Frontal cortex (tissue), 4 donors: ENCODE data around the gene LGALS4. TPM values are rescaled to one million over a fixed set of nuclear protein-coding genes. Genes with fewer than 3 reads are reported as not detected.
"Not testable (repeated sequence)": the region's sequence is repeated elsewhere in the genome, so short reads cannot be mapped to it uniquely, and the experiment has no call there.

Experiments used
- DNase-seq, 2 donors: peaks; one replicate each; pipeline ENCODE4 v3.0.0; 2012; ENCODE audit warnings: low spot score in 2 of 2
- FAIRE-seq: peaks from 2 replicates; lab custom pipeline; 2012; peaks lifted over from hg19 to GRCh38; lab: Jason Lieb, UNC
- total RNA-seq: library from RNA; depleted of rRNA; stranded (reverse); fragments of >200 nt; gene quantifications from one replicate; pipeline ENCODE4 v1.2.3, GENCODE V29; 2014
- donor health status: control.
- donor health status: control.
- donor health status: control.

LGALS4 gene, protein sequence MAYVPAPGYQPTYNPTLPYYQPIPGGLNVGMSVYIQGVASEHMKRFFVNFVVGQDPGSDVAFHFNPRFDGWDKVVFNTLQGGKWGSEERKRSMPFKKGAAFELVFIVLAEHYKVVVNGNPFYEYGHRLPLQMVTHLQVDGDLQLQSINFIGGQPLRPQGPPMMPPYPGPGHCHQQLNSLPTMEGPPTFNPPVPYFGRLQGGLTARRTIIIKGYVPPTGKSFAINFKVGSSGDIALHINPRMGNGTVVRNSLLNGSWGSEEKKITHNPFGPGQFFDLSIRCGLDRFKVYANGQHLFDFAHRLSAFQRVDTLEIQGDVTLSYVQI
- under 0.01 TPM for total RNA-seq

DNA sequence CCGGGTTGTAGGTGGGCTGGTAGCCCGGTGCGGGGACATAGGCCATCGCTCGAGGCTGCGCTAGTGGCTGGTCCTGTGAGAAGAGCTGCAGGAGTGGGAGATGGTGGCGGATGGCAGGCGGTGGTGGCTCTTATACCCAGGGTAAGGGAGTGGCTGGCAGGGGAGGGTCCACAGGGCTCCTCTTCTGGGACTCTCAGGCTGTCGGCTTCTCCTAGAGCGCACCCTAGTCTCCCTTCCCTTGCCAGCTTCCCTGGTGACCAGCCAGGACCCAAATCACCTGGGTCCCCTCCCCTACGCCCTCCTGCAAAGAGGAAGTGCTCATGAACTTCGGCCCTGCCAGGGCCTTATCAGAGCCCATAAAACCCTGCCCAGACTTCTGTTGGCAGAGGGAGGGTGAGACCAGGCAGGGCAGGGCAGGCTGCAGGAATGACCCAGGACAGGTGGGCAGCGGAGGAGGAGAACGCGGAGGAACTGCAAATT lies at the start of gene LGALS4:
LGALS4 (minus strand) TSS at position 105 of the 480 bp plus-strand sequence; CDS start at position 46, 59 bp downstream.
- FAIRE-seq (no peak), DNase-seq (no peak)

DNA sequence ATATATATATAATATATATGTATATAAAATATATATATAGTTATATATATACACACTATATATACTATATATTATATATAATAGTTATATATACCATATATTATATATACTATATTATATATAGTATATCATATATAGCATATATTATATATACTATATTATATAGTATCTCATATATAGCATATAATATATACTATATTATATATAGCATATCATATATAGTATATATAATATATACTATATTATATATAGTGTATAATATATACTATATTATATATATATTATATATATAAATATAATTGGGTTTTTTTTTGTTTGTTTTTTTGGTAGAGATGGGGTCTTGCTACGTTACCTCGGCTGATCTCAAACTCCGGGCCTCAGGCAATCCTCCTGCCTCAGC lies 48.6 kb upstream of the LGALS4 start:
- DNase-seq (no peak), FAIRE-seq (no peak)

DNA sequence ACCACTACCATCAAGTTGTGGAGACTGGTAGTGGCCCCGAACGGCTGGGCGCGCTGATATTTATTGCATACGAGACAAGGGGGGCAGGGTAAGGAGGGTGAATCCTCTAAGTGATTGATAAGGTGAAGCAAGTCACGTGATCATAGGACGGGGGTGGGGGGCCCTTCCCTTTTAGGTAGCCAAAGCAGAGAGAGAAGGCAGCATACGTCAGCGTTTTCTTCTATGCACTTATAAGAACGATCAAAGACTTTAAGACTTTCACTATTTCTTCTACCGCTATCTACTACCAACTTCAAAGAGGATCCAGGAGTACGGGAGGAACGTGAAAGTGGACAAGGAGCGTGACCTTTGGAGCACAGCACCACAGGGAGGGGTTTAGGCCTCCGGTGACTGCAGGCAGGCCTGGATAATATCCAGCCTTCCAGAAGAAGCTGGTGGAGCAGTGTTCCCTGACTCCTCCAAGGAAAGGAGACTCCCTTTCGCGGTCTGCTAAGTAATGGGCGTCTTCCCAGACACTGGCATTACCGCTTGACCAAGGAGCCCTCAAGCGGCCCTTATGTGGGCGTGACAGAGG lies 47.0 kb upstream of the LGALS4 start:
- not testable (repeated sequence) for DNase-seq, FAIRE-seq

DNA sequence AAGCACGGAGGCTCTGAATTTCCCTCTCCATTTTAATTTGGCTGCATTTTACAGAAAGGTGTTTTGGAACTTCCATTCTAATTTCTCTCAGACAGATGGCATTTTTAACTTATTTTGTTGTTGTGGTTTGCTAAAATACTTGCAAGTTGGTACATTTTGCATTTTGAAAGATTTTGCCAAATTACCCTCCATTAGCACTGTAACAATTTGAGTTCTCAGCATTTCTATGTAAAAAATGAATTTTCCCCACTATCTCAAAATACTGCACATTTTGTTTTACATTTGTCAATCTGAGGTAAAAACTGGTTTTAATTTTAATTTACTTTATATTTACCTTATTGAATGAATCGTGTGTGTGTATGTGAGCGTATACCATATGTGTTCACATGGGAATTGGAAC lies 44.1 kb upstream of the LGALS4 start:
- DNase-seq (no peak), FAIRE-seq (no peak)

DNA sequence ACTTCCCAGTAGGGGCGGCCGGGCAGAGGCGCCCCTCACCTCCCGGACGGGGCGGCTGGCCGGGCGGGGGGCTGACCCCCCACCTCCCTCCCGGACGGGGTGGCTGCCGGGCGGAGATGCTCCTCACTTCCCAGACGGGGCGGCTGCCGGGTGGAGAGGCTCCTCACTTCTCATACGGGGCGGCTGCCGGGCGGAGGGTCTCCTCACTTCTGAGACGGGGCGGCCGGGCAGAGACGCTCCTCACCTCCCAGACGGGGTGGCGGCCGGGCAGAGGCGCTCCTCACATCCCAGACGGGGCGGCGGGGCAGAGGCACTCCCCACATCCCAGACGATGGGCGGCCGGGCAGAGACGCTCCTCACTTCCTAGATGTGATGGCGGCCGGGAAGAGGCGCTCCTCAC lies 43.0 kb upstream of the LGALS4 start:
- DNase-seq, FAIRE-seq: not testable (repeated sequence)

DNA sequence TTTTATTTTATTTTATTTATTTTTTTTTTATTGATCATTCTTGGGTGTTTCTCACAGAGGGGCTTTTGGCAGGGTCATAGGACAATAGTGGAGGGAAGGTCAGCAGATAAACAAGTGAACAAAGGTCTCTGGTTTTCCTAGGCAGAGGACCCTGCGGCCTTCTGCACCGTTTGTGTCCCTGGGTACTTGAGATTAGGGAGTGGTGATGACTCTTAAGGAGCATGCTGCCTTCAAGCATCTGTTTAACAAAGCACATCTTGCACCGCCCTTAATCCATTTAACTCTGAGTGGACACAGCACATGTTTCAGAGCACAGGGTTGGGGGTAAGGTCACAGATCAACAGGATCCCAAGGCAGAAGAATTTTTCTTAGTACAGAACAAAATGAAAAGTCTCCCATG lies 42.2 kb upstream of the LGALS4 start:
- DNase-seq, FAIRE-seq: not testable (repeated sequence)

DNA sequence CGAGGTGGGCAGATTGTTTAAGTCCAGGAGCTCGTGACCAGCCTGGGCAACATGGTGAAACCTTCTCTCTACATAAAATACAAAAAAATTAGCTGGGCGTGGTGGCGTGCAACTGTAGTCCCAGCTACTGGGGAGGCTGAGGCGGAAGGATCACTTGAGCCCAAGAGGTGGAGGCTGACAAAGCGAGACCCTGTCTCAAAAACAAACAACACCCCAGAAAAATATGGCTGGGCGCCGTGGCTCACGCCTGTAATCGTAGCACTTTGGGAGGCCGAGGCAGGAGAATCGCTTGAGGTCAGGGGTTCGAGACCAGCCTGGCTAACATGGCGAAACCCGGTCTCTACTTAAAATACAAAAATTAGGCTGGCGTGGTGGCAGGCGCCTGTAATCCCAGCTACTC lies 40.5 kb upstream of the LGALS4 start:
- no peak for DNase-seq
- no peak for FAIRE-seq

DNA sequence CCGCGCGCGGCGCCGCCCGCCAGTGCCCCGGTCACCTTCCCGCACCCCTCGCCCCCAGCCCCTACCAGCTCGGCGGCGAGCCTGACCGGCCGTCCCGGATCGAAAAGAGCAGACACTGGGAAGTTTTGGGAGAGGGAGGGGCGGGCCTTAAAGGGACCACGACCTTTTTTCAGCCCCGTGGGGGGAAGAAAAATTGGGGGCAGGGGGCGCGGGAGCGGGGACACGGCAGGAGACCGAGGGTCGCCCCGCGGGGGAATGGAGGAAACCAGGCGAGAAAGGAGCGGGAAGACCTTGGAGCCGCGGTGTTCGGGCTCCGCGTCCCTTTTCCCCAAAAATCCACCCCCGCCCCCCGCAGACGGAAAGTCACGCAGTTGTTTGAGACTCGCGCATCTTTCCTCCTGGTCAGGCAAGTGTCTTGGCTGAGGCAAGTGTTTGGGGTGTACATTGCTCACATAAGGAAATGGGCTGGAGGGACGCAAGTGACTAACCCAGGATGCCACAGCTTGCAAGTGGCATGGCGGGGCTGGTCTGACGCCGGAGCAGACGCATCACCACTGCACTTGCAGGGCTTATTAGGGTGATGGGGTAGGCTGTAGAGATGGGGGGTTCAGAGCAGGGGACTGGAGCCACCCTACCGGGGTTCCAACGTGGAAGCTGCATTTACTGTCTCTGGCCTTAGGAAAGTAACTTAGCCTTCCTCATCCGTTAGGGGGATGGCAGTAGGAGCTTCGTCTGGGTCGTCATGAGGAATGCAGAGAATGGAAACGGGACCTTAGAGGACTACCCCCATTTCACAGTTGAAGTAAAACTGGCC lies 39.7 kb upstream of the LGALS4 start:
- FAIRE-seq: no peak
- peak in 1 of 2 donors; percentile 47 for DNase-seq

DNA sequence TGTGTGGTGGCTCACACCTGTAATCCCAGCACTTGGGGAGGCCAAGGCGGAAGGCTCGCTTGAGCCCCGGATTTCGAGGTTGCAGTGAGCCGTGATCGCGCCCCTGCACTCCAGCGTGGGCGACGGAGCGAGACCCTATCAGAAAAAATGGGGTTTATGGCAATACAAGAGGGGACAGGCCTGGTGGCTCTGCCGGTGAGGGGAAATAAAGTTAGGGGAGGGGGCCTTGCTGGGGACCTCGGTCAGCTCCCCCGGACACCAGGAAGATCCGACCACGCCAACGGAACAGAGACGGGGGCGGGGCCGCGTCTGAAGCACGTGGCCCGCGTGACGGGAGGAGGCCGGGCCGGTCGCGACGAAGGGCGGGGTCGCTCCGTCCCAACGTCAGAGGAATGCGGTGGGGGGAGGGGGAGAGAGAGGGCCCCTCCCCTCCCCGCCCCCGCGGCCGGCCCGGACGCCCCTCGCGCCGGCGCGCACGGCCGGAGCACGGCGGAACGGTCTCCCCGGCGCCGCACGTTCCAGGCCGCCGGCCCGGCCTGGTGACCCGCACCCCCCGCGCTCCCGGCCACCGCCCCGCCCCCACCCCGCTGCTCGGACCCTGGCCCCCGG lies 39.0 kb upstream of the LGALS4 start:
- no peak for FAIRE-seq
- peak; percentile 95 to 98 for DNase-seq

DNA sequence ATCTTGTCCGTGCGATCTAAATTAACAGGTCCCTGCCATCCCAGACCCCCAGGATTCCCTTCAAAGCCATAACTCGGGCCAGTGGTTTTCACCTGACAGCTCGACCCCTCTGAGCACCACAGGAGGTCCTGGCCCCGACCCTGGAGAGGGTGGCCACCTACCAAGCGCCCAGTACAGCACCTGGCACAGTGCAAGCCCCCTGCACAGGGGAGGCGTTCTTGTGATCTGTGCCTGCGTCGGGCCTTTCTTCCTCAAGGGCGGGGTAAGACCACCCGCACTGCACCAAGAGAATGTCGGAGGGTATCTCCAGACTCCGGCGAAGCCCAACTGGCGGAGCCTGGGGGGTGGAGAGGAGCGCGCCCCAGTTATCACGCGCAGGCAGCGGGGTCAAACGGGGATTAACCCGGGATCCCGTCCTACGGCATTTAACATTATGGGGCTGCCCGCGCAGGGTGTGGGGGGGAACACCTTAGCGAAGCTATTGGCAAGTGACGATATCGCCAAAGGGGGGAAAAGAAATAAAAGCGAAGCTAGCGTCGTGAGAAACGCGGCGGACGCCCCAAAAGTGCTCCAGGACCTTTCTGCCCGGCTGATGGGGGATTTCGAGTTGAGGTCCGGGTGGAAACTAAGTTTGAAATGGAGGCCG lies 38.4 kb upstream of the LGALS4 start:
- FAIRE-seq: no peak

DNA sequence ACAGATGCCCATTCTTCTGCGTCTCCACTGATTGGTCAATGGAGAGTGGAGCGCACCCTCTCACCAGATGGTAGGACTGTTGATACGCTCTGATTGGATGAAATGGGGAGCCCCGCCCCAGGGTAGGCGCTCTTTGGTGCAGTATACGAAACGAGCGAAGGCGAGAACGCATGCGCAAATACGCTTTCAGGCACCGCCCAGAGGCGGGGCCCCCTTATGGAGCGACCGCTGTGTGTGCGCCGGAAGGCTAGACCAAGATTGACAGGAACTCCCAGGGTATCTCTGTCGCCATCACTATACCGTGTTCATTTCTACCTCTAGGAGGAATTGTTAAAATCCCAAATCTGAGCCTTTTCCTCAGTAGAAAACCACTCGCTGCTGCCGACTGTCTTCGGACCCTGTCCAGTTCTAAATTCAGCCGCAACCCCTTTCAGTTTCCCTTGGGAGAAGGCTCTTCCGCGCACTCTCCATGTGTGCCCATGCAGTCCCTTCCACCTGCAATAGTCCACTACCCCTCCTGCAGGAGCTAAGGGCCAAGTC lies 37.8 kb upstream of the LGALS4 start:
- FAIRE-seq: no peak
- peak in 1 of 2 donors; percentile 96 for DNase-seq

More for the DNA sequence above, 38.4 kb upstream of the LGALS4 start:
- no peak for DNase-seq

DNA sequence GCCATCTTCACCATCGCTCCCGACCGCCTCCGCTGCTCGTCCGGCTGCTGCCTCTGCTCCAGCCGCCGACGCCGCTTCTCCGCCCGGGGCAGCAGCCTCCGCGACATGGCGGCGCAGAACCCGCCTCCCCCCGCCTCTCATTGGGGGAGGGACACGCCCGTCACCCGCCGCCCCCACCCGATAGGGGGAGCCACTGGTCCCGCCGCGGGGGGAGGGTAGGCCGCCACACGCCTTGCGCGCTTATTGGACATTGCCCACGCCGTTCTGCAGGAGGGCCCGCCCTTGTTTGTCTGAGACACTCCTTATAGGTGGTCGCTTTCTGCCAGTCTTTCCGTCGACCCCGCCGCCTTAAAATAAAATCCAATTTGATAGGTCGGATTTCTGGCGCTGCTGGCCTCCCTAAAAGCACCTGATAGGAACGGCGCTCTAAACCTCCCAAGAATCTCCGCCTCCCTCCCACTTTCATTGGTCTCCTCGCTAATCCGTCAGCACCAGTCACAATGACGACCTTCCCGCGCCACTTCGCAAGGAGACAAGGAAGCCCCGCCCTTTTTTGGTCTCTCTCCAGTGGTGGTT lies 37.2 kb upstream of the LGALS4 start, which contains the start of gene HNRNPL:
HNRNPL (minus strand) TSS at position 127 of the 576 bp plus-strand sequence; CDS start at position 107, 20 bp downstream.
- DNase-seq: peak; percentile 91 to 96
- FAIRE-seq: peak; percentile 99

DNA sequence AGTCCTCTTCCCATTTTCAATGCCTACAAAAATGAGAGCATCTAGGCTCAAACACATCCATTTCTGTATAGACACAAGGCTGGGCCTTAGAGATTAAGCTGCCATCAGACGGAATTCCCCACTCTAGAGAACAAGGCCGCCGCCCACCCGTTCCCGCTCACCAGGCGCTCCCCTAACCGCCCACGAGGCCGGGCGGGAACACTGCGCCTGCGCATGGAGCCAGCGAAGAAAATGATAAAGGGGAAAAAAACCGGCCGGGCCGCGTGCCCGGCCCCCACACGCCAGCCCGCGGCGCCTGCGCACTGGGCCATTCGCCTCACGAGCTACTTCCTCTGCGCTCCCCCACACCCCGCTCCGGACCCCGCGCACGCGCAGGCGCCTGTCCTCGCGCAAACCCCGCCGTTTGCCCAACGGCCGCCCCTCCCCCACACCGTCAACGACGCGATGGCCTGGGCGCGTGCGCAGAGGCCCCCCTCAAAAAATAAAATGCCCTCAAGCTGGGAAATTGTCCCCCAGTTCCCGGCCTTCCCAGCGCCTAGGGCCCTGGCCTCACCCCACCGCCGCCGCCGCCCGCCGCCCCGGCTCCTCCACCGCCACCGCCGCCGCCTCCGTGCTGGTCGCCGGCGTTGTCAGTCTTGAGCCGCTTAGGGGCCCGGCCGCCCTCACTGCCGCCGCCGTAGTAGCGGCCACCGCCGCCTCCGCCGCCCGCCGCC lies 36.6 kb upstream of the LGALS4 start:
- FAIRE-seq: no peak
- DNase-seq: peak; percentile 91 to 93

DNA sequence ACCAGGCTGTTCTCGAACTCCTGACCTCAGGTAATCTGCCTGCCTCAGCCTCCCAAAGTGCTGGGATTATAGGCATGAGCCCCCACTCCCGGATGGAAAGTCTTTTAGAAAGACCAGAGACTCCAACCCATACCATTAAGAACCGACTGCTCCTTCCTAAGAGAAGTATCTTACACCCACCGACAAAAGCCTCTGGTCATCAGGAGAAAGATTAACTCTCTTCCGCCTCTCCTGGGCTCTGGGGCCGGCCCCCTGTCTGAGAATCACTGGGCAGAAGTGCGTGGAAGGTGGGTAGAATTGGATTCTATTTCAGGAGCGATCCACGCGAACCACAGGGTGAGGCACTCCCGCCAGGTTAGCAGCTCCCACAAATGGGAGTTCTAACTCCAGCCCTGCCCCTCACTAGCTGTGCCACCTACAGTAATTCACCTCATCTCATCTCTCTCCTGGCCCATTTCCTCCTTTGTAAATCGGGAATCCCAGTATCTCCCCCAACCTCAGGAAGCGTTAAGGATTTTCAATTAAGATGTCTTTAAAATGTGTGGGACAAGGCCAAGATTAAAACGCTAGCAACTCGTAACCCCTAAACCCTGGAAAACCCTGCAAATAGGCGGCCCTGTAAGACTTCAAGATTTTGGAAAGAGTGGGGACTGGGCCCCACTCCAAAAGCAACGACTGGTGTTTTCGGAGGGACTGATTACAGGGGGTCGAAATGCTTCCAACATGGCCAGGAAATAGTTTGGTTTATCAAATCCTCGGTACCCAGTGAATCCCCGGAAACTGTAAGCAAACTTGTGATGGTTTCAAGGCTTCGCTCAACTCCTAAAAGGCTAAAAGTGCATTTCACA lies 35.8 kb upstream of the LGALS4 start:
- FAIRE-seq (no peak), DNase-seq (no peak)

DNA sequence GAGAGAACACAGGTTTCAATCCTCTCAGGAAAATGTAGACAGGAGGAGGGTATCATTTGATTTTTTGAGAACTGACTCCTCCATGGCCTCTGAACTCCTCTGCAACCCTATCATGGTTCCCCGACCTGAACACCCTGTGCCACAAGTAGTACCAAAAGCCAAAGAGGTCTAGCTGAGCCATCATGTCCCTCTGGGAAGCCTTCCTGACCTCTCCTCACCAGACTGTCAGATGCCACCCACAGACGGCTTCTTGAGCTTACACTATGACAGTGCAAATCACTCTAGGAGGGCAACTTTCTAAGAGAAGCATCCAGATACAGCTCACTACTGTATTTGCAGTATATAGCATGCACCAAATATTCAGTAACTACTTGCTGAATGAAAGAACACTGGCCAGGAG lies 33.4 kb upstream of the LGALS4 start:
- no peak for FAIRE-seq
- no peak for DNase-seq

DNA sequence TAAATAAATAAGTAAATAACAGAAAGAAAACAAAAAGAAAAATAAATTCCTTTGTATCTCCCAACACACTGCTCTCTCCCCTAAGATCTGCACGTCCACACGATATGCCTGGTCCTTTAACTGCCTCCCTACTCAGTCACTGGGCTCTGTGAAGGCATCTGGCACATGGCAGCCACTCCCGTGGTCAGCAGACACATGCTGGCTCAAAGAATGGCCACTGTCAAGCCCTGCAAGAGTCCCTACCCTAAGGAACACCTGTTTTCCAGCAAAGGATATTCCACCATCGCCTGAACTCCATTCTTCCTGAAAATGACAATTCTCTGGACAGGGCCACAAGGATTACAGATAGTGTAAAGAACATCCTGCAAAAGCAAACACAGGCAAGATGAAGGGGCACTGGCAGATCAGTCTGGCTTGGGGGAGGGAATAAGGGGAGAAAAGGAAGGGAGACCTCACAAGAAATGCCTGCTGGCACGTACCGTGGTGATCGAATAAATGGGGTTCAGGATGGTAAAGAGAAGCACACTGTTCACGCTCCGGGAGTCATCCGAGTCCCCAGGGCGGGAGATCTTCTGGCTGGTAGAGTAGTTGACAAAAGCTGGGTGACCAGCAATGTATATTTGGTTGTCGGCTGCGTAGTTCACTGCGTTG lies 32.8 kb upstream of the LGALS4 start:
- FAIRE-seq: no peak
- no peak for DNase-seq
